B cell (primary cell): Measurements from ENCODE around the gene ZFX. TPM values are rescaled to one million over a fixed set of nuclear protein-coding genes. Genes with fewer than 3 reads are reported as not detected.

Experiments
- ATAC-seq: fragments of 200-7000 bp; cut with Tn5 transposase; one replicate; pipeline ENCODE4 v1.10.0; 2021; ENCODE audit warnings: low read depth, mild to moderate bottlenecking, moderate number of reproducible peaks, moderate library complexity
- CTCF ChIA-PET: fragments of 350-600 bp; sonication (Branson Sonifier 250); formaldehyde crosslinking; loops from one replicate; lab custom pipeline; 2021; ENCODE audit warnings: antibody characterized with exemption, inconsistent platforms; lab: Charles Lee
- POLR2A ChIA-PET: fragments of 350-600 bp; sonication (Branson Sonifier 250); formaldehyde crosslinking; loops from one replicate; lab custom pipeline; 2021; ENCODE audit warnings: antibody characterized with exemption; lab: Charles Lee
- DNase-seq: peaks from one replicate; pipeline ENCODE4 v3.0.0; 2013
- H2AFZ ChIP-seq: 2 replicates; pipeline ENCODE4 v1.6.1; 2012; ENCODE audit warnings: mild to moderate bottlenecking, low read depth, low read length; ENCODE audit not compliant: insufficient read depth, poor library complexity, severe bottlenecking
- H3K27ac ChIP-seq, 2 donors: 1 replicate in 1 of 2; 2 replicates in 1 of 2; pipeline ENCODE4 v1.5.1; 2012 to 2013; ENCODE audit warnings: low read length in 2 of 2, mild to moderate bottlenecking in 2 of 2, moderate library complexity in 1 of 2
- H3K27me3 ChIP-seq, 4 experiments: fragments of 200-600 bp in 1 of 4; sonication (generic) in 1 of 4; replicated peaks in 1 of 4; 1 replicate in 2 of 4; 2 replicates in 2 of 4; pipeline versions ENCODE4 v1.6.1 to v1.7.0; 2013 to 2016; ENCODE audit warnings: low read length in 3 of 4, mild to moderate bottlenecking in 2 of 4, mixed read lengths in 1 of 4, moderate library complexity in 1 of 4; ENCODE audit not compliant: insufficient read depth in 4 of 4, control insufficient read depth in 3 of 4; ENCODE audit errors: control extremely low read depth in 1 of 4
- H3K36me3 ChIP-seq, 2 experiments: replicated peaks in 1 of 2; 1 replicate in 1 of 2; 2 replicates in 1 of 2; pipeline versions ENCODE4 v1.6.1 to v1.7.1; 2013; ENCODE audit warnings: low read length in 1 of 2; ENCODE audit not compliant: insufficient read depth in 2 of 2, control insufficient read depth in 1 of 2; ENCODE audit errors: control extremely low read depth in 1 of 2, extremely low read depth in 1 of 2
- H3K4me1 ChIP-seq, 2 donors: fragments of 200-600 bp in 1 of 2; sonication (generic) in 1 of 2; 1 replicate in 1 of 2; 2 replicates in 1 of 2; pipeline versions ENCODE4 v1.5.1 to v1.6.1; 2013 to 2017; ENCODE audit warnings: low read length in 2 of 2; ENCODE audit not compliant: control insufficient read depth in 2 of 2, insufficient read depth in 2 of 2
- H3K4me2 ChIP-seq: replicated peaks from 2 replicates; pipeline ENCODE3; 2012; ENCODE audit warnings: mild to moderate bottlenecking, low read depth, low read length; ENCODE audit not compliant: poor library complexity, severe bottlenecking
- H3K4me3 ChIP-seq, 5 experiments: fragments of 200-600 bp in 1 of 5; sonication (generic) in 1 of 5; 1 replicate in 3 of 5; 2 replicates in 2 of 5; pipeline versions ENCODE4 v1.5.1 to v1.7.0; 2011 to 2016; ENCODE audit warnings: low read length in 4 of 5, mild to moderate bottlenecking in 4 of 5, low read depth in 2 of 5, control low read depth in 1 of 5, moderate library complexity in 1 of 5; ENCODE audit not compliant: insufficient read depth in 1 of 5; ENCODE audit errors: control extremely low read depth in 1 of 5, extremely low read depth in 1 of 5
- H3K79me2 ChIP-seq: fragments of 200-600 bp; sonication (generic); one replicate; pipeline ENCODE4 v1.6.0; 2016; ENCODE audit warnings: low read length; ENCODE audit not compliant: control insufficient read depth, insufficient read depth
- H3K9ac ChIP-seq: fragments of 200-600 bp; sonication (generic); 2 replicates; pipeline ENCODE4 v1.6.1; 2017; ENCODE audit warnings: mild to moderate bottlenecking, low read length, moderate library complexity
- H3K9me3 ChIP-seq, 3 donors: one replicate each; pipeline versions ENCODE4 v1.6.1 to v1.7.1; 2013; ENCODE audit warnings: low read length in 2 of 3; ENCODE audit not compliant: control insufficient read depth in 2 of 3, insufficient read depth in 1 of 3; ENCODE audit errors: control extremely low read depth in 1 of 3
- H4K20me1 ChIP-seq: 2 replicates; pipeline ENCODE4 v1.6.0; 2012; ENCODE audit warnings: mild to moderate bottlenecking, low read length; ENCODE audit not compliant: insufficient read depth, control insufficient read depth, poor library complexity, severe bottlenecking
- H3K27ac Mint-ChIP-seq: one replicate; pipeline ENCODE4 v1.8.0; 2021; ENCODE audit warnings: mixed read lengths
- H3K27me3 Mint-ChIP-seq: one replicate; pipeline ENCODE4 v1.8.0; 2021; ENCODE audit warnings: mixed read lengths
- H3K4me1 Mint-ChIP-seq: one replicate; pipeline ENCODE4 v1.8.0; 2021; ENCODE audit warnings: mixed read lengths
- H3K4me3 Mint-ChIP-seq: one replicate; pipeline ENCODE4 v1.8.0; 2021; ENCODE audit warnings: mixed read lengths
- H3K9me3 Mint-ChIP-seq: one replicate; pipeline ENCODE4 v1.8.0; 2022; ENCODE audit warnings: mixed read lengths; ENCODE audit not compliant: insufficient read depth
- EZH2 ChIP-seq: IDR thresholded peaks from 2 replicates; pipeline ENCODE4 v1.6.1; 2012; ENCODE audit warnings: borderline replicate concordance, low read depth, mild to moderate bottlenecking, moderate library complexity, low read length; ENCODE audit not compliant: insufficient read depth, poor library complexity, severe bottlenecking
- WGBS: methylation state at CpG from one replicate; pipeline ENCODE4 v1.1.5; 2013; ENCODE audit warnings: missing lambda C conversion rate; ENCODE audit not compliant: insufficient coverage; 5-methylcytosine and 5-hydroxymethylcytosine counted together
- intact Hi-C: fragments of 100-400 bp; cut with micrococcal nuclease; formaldehyde crosslinking; loops from one replicate; pipeline ENCODE4 v1.10.0; 2022
- polyA plus RNA-seq: library from polyadenylated mRNA; depleted of rRNA; stranded (reverse); fragments of >200 nt; gene quantifications from 2 replicates; pipeline ENCODE4 v1.2.3, GENCODE V29; 2012
- total RNA-seq, 2 donors: library from RNA; stranded (reverse); fragments of 120-200 nt in 1 of 2; gene quantifications; 1 replicate in 1 of 2; 2 replicates in 1 of 2; pipeline versions ENCODE4 v1.2.3 to v1.2.4, GENCODE V29; 2013 to 2022
- TF ChIP-seq, protein P1 (sequence below): fragments of 200-600 bp; IDR thresholded peaks from one replicate; pipeline ENCODE4 v1.8.0; 2022; ENCODE audit warnings: antibody characterized with exemption, mild to moderate bottlenecking

Gene ZFX
- total and polyA plus RNA-seq, 2 donors (not counting 1 experiment from before 2014, with no cell fraction given): 31.3 to 81.8 TPM

DNA sequence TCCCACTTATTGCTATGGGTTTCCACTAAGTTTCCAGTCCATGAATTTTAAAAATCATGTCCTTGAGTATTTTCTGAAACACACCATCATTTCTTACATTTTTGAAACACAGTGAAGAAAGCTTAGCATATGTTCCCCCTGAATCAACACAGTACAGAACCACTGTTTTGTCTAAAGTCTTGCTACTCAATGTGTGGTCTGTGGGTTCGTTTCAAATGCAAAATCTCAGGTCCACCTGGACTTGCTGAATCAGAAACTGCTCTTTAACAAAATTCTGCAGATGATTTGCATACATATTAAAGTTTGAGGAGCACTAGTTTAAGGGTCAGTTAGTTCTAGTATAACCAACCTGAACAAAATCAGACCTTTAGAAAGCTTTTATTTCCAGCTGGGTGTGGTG, 103.9 kb downstream of the ZFX start:
- no peak overlapping the region for H3K4me2 ChIP-seq
- no CpG with 5 or more reads among the region's 1 CpG for WGBS
- TF ChIP-seq EZH2: no peak
- TF ChIP-seq, protein P1, sequence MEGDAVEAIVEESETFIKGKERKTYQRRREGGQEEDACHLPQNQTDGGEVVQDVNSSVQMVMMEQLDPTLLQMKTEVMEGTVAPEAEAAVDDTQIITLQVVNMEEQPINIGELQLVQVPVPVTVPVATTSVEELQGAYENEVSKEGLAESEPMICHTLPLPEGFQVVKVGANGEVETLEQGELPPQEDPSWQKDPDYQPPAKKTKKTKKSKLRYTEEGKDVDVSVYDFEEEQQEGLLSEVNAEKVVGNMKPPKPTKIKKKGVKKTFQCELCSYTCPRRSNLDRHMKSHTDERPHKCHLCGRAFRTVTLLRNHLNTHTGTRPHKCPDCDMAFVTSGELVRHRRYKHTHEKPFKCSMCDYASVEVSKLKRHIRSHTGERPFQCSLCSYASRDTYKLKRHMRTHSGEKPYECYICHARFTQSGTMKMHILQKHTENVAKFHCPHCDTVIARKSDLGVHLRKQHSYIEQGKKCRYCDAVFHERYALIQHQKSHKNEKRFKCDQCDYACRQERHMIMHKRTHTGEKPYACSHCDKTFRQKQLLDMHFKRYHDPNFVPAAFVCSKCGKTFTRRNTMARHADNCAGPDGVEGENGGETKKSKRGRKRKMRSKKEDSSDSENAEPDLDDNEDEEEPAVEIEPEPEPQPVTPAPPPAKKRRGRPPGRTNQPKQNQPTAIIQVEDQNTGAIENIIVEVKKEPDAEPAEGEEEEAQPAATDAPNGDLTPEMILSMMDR: no peak
- Mint-ChIP-seq H3K27ac (no peak overlapping the region), H3K4me3 (no peak overlapping the region), H3K27me3 (peaks cover 9% of the 10 kb centered on the region), H3K9me3 (no peaks in the 10 kb centered on the region), H3K4me1 (no peaks in the 10 kb centered on the region)
- H3K79me2 ChIP-seq: no peaks in the 10 kb centered on the region
- no peak overlapping the region for H3K27ac ChIP-seq
- no peaks in the 10 kb centered on the region for H4K20me1 ChIP-seq
- H3K4me3 ChIP-seq: no peak overlapping the region
- no peaks in the 10 kb centered on the region for H3K9me3 ChIP-seq
- DNase-seq: no peak
- H3K9ac ChIP-seq: no peak overlapping the region
- H2AFZ ChIP-seq: no peak overlapping the region
- H3K27me3 ChIP-seq: no peaks in the 10 kb centered on the region
- intact Hi-C loops: no loop called here
- H3K4me1 ChIP-seq: no peaks in the 10 kb centered on the region
- POLR2A ChIA-PET: no interaction called here
- H3K36me3 ChIP-seq: no peaks in the 10 kb centered on the region
- CTCF ChIA-PET: no interaction called here
- ATAC-seq: no peak

DNA sequence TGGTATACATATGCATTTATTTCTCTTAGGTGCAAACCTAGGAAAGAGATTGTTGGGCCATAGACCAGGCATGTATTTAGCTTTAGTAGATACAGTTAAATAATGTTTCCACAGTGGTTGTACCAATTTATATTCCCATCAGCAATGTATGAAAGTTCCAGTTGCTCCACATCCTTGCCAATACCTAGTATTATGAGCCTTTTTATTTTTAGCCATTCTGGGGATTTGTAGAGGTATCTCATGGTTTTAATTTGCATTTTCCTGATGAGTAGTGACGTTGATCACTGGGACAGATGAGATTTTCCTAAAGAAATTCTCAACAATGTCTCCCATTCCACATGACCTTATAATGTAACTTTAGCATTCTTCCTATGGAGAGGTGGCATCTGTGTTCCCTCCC, 107.5 kb downstream of the ZFX start:
- H2AFZ ChIP-seq: no peak overlapping the region
- intact Hi-C loops: no loop called here
- H3K79me2 ChIP-seq: no peaks in the 10 kb centered on the region
- no peak overlapping the region for H3K27ac ChIP-seq
- Mint-ChIP-seq H3K27me3 (peaks cover 4% of the 10 kb centered on the region), H3K27ac (no peak overlapping the region), H3K4me1 (peaks cover 7% of the 10 kb centered on the region), H3K4me3 (no peak overlapping the region), H3K9me3 (no peaks in the 10 kb centered on the region)
- DNase-seq (no peak), ATAC-seq (no peak)
- H3K9ac ChIP-seq: no peak overlapping the region
- H3K27me3 ChIP-seq: no peaks in the 10 kb centered on the region
- POLR2A ChIA-PET: no interaction called here
- TF ChIP-seq EZH2: no peak
- TF ChIP-seq, protein P1: no peak
- no peak overlapping the region for H3K4me3 ChIP-seq
- WGBS: no CpG with 5 or more reads among the region's 1 CpG
- no peaks in the 10 kb centered on the region for H3K36me3 ChIP-seq
- H3K4me1 ChIP-seq: peaks cover 4 to 11% of the 10 kb centered on the region in 2 donors
- no peaks in the 10 kb centered on the region for H3K9me3 ChIP-seq
- no peak overlapping the region for H3K4me2 ChIP-seq
- H4K20me1 ChIP-seq: no peaks in the 10 kb centered on the region
- CTCF ChIA-PET: no interaction called here
